Measurements from ENCODE around the gene MZT2B. TPM values are rescaled to one million over a fixed set of nuclear protein-coding genes. Genes with fewer than 3 reads are reported as not detected.
"Not testable (repeated sequence)": the region's sequence is repeated elsewhere in the genome, so short reads cannot be mapped to it uniquely, and the experiment has no call there.

MZT2B gene
- total RNA-seq, 2 experiments from 2014 or later: 474 to 617 TPM

- Histone ChIP-seq H4K20me1 (ENCODE audit: insufficient read depth, low read length) (no peaks in the 10 kb centered on the region), H3K79me2 (ENCODE audit: insufficient read depth, low read depth, low read length) (no peaks in the 10 kb centered on the region), H3K9me2 (ENCODE audit: insufficient read depth, low read length) (no peaks in the 10 kb centered on the region), H3K27ac (ENCODE audit: low read depth, low read length, poor library complexity, severe bottlenecking) (no peak overlapping the region), H3K4me3 (ENCODE audit: low read depth, low read length, poor library complexity, severe bottlenecking) (no peak overlapping the region), H2AFZ (ENCODE audit: low read length) (no peak overlapping the region), H3K4me1 (ENCODE audit: insufficient read depth, low read length, poor library complexity, severe bottlenecking) (no peaks in the 10 kb centered on the region), H3K4me2 (ENCODE audit: low read length) (no peak overlapping the region), H3K36me3 (ENCODE audit: insufficient read depth, low read length) (peaks cover 92% of the 10 kb centered on the region), H3K9me3 (ENCODE audit: low read length) (no peaks in the 10 kb centered on the region)
- POLR2A ChIA-PET: interaction anchor here (0.9 kb wide), 1 partner anchor 12 kb away, joined by 3 read pairs; the partner anchor contains the start of gene SMPD4
- BruUV-seq (replicated peaks): no TSS peak
- no peak for DNase-seq (ENCODE audit: low spot score)
- intact Hi-C loops (cut with micrococcal nuclease; ENCODE audit: unreplicated experiment): no loop called here
- CTCF ChIA-PET (ENCODE audit: unreplicated experiment): interaction anchor here (0.6 kb wide), 1 partner anchor 177 kb away, joined by 3 read pairs; no protein-coding TSS in a partner anchor
- TF ChIP-seq EZH2phosphoT487 (IDR thresholded peaks at IDR 0.05; ENCODE audit: borderline replicate concordance, low read depth, low read length): no peak
- TF ChIP-seq CTCF (conservative IDR thresholded peaks at IDR 0.05; ENCODE audit: low read length): no peak
These were observed 12.2 kb upstream of the MZT2B start for GRCh38 chr2:130169896-130170295.

- CTCF ChIA-PET (ENCODE audit: unreplicated experiment): not testable (repeated sequence)
- peaks cover 33% of the 10 kb centered on the region for H3K79me2 ChIP-seq (ENCODE audit: insufficient read depth, low read depth, low read length)
- POLR2A ChIA-PET: interaction anchor here (0.5 kb wide), 1 partner anchor 1314 kb away, joined by 3 read pairs; no protein-coding TSS in a partner anchor
These were observed 7.2 kb upstream of the MZT2B start for GRCh38 chr2:130174866-130175265.

GRCh38 chr2:130180404-130181324 is 1.4 kb upstream of the MZT2B start:
- POLR2A ChIA-PET: interaction anchor here (0.7 to 1.6 kb wide), 5 partner anchors 10 to 162 kb away, joined by 3 to 4 read pairs (median 3); partner anchors contain the start of gene IMP4
- H3K79me2 ChIP-seq (ENCODE audit: insufficient read depth, low read depth, low read length): peaks cover 71% of the 10 kb centered on the region
- TSS peak; percentile 67 for BruUV-seq (replicated peaks)

More at GRCh38 chr2:130174866-130175265, 7.2 kb upstream of the MZT2B start:
- DNase-seq (ENCODE audit: low spot score); H3K4me2 ChIP-seq (ENCODE audit: low read length); H3K4me3 ChIP-seq (ENCODE audit: low read depth, low read length, poor library complexity, severe bottlenecking); H2AFZ ChIP-seq (ENCODE audit: low read length); intact Hi-C loops (cut with micrococcal nuclease; ENCODE audit: unreplicated experiment); H4K20me1 ChIP-seq (ENCODE audit: insufficient read depth, low read length); H3K9me3 ChIP-seq (ENCODE audit: low read length); H3K9me2 ChIP-seq (ENCODE audit: insufficient read depth, low read length); BruUV-seq (replicated peaks); H3K27ac ChIP-seq (ENCODE audit: low read depth, low read length, poor library complexity, severe bottlenecking); H3K4me1 ChIP-seq (ENCODE audit: insufficient read depth, low read length, poor library complexity, severe bottlenecking): not testable (repeated sequence)
- H3K36me3 ChIP-seq (ENCODE audit: insufficient read depth, low read length): peaks cover 89% of the 10 kb centered on the region

More at GRCh38 chr2:130180404-130181324, 1.4 kb upstream of the MZT2B start:
- Histone ChIP-seq H3K4me2 (ENCODE audit: low read length) (peak overlapping the region; percentile 91), H2AFZ (ENCODE audit: low read length) (peak overlapping the region; percentile 34; the same call in 1 of the 2 replicates), H3K4me3 (ENCODE audit: low read depth, low read length, poor library complexity, severe bottlenecking) (peak overlapping the region; percentile 96), H3K36me3 (ENCODE audit: insufficient read depth, low read length) (peaks cover 53% of the 10 kb centered on the region), H3K4me1 (ENCODE audit: insufficient read depth, low read length, poor library complexity, severe bottlenecking) (peaks cover 21% of the 10 kb centered on the region), H3K27ac (ENCODE audit: low read depth, low read length, poor library complexity, severe bottlenecking) (peak overlapping the region; percentile 76)
- intact Hi-C loops (cut with micrococcal nuclease; ENCODE audit: unreplicated experiment): loop anchor here (2.0 to 5.0 kb wide), 3 partner anchors 33 to 207 kb away; partner anchors contain the start of gene CCDC74B
- DNase-seq (ENCODE audit: low spot score); H4K20me1 ChIP-seq (ENCODE audit: insufficient read depth, low read length); H3K9me3 ChIP-seq (ENCODE audit: low read length); H3K9me2 ChIP-seq (ENCODE audit: insufficient read depth, low read length): not testable (repeated sequence)
- CTCF ChIA-PET (ENCODE audit: unreplicated experiment): interaction anchor here (1.1 kb wide), 1 partner anchor 161 kb away, joined by 3 read pairs; a partner anchor contains a TSS
